Ectodermal cell (in vitro differentiated cells): ENCODE data around the gene RAB27B.

Source experiments
- H3K27ac ChIP-seq: 2 replicates; pipeline ENCODE4 v1.7.0; 2013; ENCODE audit warnings: mild to moderate bottlenecking, low read depth, low read length; ENCODE audit not compliant: insufficient read depth, poor library complexity, severe bottlenecking
- H3K27me3 ChIP-seq: 2 replicates; pipeline ENCODE4 v1.7.0; 2013; ENCODE audit warnings: mild to moderate bottlenecking, low read length; ENCODE audit not compliant: insufficient read depth, control insufficient read depth, poor library complexity, severe bottlenecking
- H3K36me3 ChIP-seq: one replicate; pipeline ENCODE4 v1.7.0; 2013; ENCODE audit warnings: low read length; ENCODE audit not compliant: control insufficient read depth, insufficient read depth
- H3K4me1 ChIP-seq: one replicate; pipeline ENCODE4 v1.7.0; 2013; ENCODE audit warnings: low read length; ENCODE audit not compliant: control insufficient read depth, insufficient read depth
- H3K4me3 ChIP-seq: 2 replicates; pipeline ENCODE4 v1.7.0; 2013; ENCODE audit warnings: low read depth, low read length, control low read depth; ENCODE audit not compliant: insufficient read depth
- H3K9me3 ChIP-seq: 2 replicates; pipeline ENCODE4 v1.7.0; 2013; ENCODE audit warnings: mild to moderate bottlenecking, low read length, moderate library complexity; ENCODE audit not compliant: control insufficient read depth
- WGBS, 2 experiments: methylation state at CpG; one replicate each; pipeline ENCODE4 v1.1.7; 2013; ENCODE audit warnings: missing lambda C conversion rate in 2 of 2; 5-methylcytosine and 5-hydroxymethylcytosine counted together

The RAB27B gene

GRCh38 chr18:54923339-54923956, 95.2 kb downstream of the RAB27B start:
- Histone ChIP-seq H3K4me3 (no peak overlapping the region), H3K27ac (no peak overlapping the region), H3K4me1 (no peaks in the 10 kb centered on the region), H3K9me3 (no peaks in the 10 kb centered on the region), H3K27me3 (no peaks in the 10 kb centered on the region), H3K36me3 (no peaks in the 10 kb centered on the region)
- WGBS, 2 experiments = 93 to 95% methylated on average over 4 of the region's 4 CpGs

DNA sequence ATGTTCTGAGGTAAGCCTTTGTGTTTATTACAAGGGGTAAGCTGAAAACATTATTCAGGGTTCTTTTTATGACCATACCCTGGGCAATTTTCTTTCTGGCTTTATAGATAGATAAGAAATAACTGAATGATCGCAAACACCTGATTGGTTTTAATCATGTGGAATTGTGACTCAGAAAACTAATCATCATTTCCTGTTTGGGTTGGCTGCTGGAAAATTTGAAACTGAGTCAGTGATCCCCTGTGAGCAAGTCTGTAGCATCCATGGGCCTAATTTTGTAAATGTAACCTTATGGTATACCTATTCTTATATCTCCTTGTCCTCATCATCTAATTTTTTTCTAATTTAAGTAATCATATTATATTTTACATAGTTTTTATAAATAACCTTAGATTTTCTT, 96.7 kb downstream of the RAB27B start:
- H3K4me3 ChIP-seq = no peak overlapping the region
- WGBS, 2 experiments = 93 to 100% methylated on average over 1 of the region's 1 CpG
- no peaks in the 10 kb centered on the region for H3K27me3 ChIP-seq
- no peaks in the 10 kb centered on the region for H3K9me3 ChIP-seq
- no peaks in the 10 kb centered on the region for H3K4me1 ChIP-seq
- H3K36me3 ChIP-seq = no peaks in the 10 kb centered on the region
- H3K27ac ChIP-seq = no peak overlapping the region

- no peaks in the 10 kb centered on the region for H3K9me3 ChIP-seq
- H3K36me3 ChIP-seq = no peaks in the 10 kb centered on the region
- WGBS, 2 experiments = 92 to 98% methylated on average over 3 of the region's 3 CpGs
- no peaks in the 10 kb centered on the region for H3K4me1 ChIP-seq
- no peaks in the 10 kb centered on the region for H3K27me3 ChIP-seq
- H3K4me3 ChIP-seq = no peak overlapping the region
- H3K27ac ChIP-seq = no peak overlapping the region
Observed at GRCh38 chr18:54926593-54927325, 98.5 kb downstream of the RAB27B start.

GRCh38 chr18:54928236-54928635, 100.0 kb downstream of the RAB27B start:
- H3K9me3 ChIP-seq = no peaks in the 10 kb centered on the region
- WGBS, 2 experiments = 84 to 94% methylated on average over 2 of the region's 2 CpGs
- H3K27ac ChIP-seq = no peak overlapping the region
- H3K36me3 ChIP-seq = no peaks in the 10 kb centered on the region
- H3K27me3 ChIP-seq = no peaks in the 10 kb centered on the region
- no peak overlapping the region for H3K4me3 ChIP-seq
- no peaks in the 10 kb centered on the region for H3K4me1 ChIP-seq

DNA sequence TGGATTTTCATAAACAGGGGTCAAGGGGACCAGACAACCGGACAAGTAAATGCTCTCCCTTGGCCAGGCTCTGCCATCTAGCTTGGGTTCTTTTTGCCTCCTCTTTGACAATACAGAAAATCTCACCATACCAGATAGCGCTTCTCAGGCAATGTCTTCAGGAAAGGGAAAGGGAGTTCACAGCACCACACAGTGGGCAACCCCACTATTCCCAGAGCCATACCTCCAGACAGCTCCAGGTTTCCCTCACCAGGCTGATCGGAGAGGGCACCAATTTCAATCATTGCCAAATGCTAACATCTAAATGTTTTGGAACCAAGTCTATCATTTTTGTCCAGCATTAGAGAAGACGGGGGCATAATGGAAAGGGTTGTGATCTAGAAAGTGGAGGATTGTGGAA, 102.9 kb downstream of the RAB27B start:
- WGBS, 2 experiments = 87 to 92% methylated on average over 4 of the region's 4 CpGs
- H3K9me3 ChIP-seq = no peaks in the 10 kb centered on the region
- H3K4me1 ChIP-seq = no peaks in the 10 kb centered on the region
- H3K27ac ChIP-seq = no peak overlapping the region
- no peak overlapping the region for H3K4me3 ChIP-seq
- H3K27me3 ChIP-seq = no peaks in the 10 kb centered on the region
- no peaks in the 10 kb centered on the region for H3K36me3 ChIP-seq

GRCh38 chr18:54932472-54932871, 104.2 kb downstream of the RAB27B start:
- no peaks in the 10 kb centered on the region for H3K36me3 ChIP-seq
- H3K27ac ChIP-seq = no peak overlapping the region
- no peaks in the 10 kb centered on the region for H3K4me1 ChIP-seq
- no peaks in the 10 kb centered on the region for H3K9me3 ChIP-seq
- H3K4me3 ChIP-seq = no peak overlapping the region
- 91 to 96% methylated on average over 1 of the region's 1 CpG for WGBS, 2 experiments
- no peaks in the 10 kb centered on the region for H3K27me3 ChIP-seq

DNA sequence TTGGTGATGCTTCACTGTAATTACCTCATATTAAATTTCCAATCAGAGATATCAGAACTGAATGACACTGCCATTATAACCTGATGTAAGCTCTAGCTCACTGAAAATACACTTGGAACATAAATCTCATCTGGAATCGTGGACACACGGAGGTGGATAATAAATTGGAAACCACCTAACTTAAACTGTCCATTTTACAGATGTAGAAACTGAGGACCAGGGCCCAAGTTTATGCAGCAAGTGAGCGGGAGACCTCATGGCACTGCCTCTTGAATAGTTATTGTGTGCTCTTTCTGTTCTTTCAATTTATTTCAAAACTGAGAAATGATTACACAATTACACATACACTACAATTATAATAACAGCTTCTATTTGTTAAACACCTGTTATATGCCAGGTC, 110.2 kb downstream of the RAB27B start:
- 89 to 99% methylated on average over 2 to 3 of the region's 3 CpGs for WGBS, 2 experiments

GRCh38 chr18:54939361-54939917, 111.2 kb downstream of the RAB27B start:
- Histone ChIP-seq H3K9me3 (no peaks in the 10 kb centered on the region), H3K27me3 (no peaks in the 10 kb centered on the region), H3K4me3 (no peak overlapping the region), H3K27ac (no peak overlapping the region), H3K36me3 (no peaks in the 10 kb centered on the region), H3K4me1 (no peaks in the 10 kb centered on the region)
- 82% methylated on average over 7 of the region's 7 CpGs for WGBS, 2 experiments

More for the DNA sequence above, 110.2 kb downstream of the RAB27B start:
- Histone ChIP-seq H3K36me3 (no peaks in the 10 kb centered on the region), H3K27me3 (no peaks in the 10 kb centered on the region), H3K4me3 (no peak overlapping the region), H3K4me1 (no peaks in the 10 kb centered on the region), H3K9me3 (no peaks in the 10 kb centered on the region), H3K27ac (no peak overlapping the region)

GRCh38 chr18:54942144-54942543, 113.9 kb downstream of the RAB27B start:
- H3K36me3 ChIP-seq = no peaks in the 10 kb centered on the region
- 95 to 97% methylated on average over 4 of the region's 4 CpGs for WGBS, 2 experiments
- H3K4me3 ChIP-seq = no peak overlapping the region
- H3K9me3 ChIP-seq = no peaks in the 10 kb centered on the region
- no peak overlapping the region for H3K27ac ChIP-seq
- no peaks in the 10 kb centered on the region for H3K4me1 ChIP-seq
- no peaks in the 10 kb centered on the region for H3K27me3 ChIP-seq

GRCh38 chr18:54942569-54942968, 114.3 kb downstream of the RAB27B start:
- H3K4me3 ChIP-seq = no peak overlapping the region
- WGBS, 2 experiments = 96 to 98% methylated on average over 3 of the region's 3 CpGs
- no peaks in the 10 kb centered on the region for H3K27me3 ChIP-seq
- no peaks in the 10 kb centered on the region for H3K36me3 ChIP-seq
- H3K4me1 ChIP-seq = no peaks in the 10 kb centered on the region
- no peak overlapping the region for H3K27ac ChIP-seq
- no peaks in the 10 kb centered on the region for H3K9me3 ChIP-seq
